Activated CD8-positive, alpha-beta T cell treated with anti-CD3 and anti-CD28 coated beads, Interleukin-2, amount 10 ng/mL, durations not matched to agents 7 days and 5 days (primary cell): ENCODE measurements around the gene USP7. TPM values are rescaled to one million over a fixed set of nuclear protein-coding genes. Genes with fewer than 3 reads are reported as not detected.

ENCODE experiments used
- ATAC-seq: fragments of 150-1000 bp; cut with Tn5 transposase; one replicate; pipeline ENCODE4 v1.10.0; 2021; ENCODE audit warnings: moderate library complexity
- CTCF ChIA-PET: fragments of 350-600 bp; sonication (Branson Sonifier 250); formaldehyde crosslinking; loops from one replicate; lab custom pipeline; 2021; ENCODE audit warnings: antibody characterized with exemption; lab: Charles Lee
- POLR2A ChIA-PET: fragments of 350-600 bp; sonication (Branson Sonifier 250); formaldehyde crosslinking; loops from one replicate; lab custom pipeline; 2021; ENCODE audit warnings: antibody characterized with exemption; lab: Charles Lee
- DNase-seq: peaks from one replicate; pipeline ENCODE4 v3.0.0-alpha.2; 2020
- H3K27ac Mint-ChIP-seq: one replicate; pipeline ENCODE4 v1.8.0; 2021; ENCODE audit warnings: mild to moderate bottlenecking, mixed read lengths
- H3K27me3 Mint-ChIP-seq: one replicate; pipeline ENCODE4 v1.8.0; 2021; ENCODE audit warnings: low read depth, mixed read lengths
- H3K36me3 Mint-ChIP-seq: one replicate; pipeline ENCODE4 v1.8.0; 2021; ENCODE audit warnings: low read depth, mixed read lengths
- H3K4me1 Mint-ChIP-seq: one replicate; pipeline ENCODE4 v1.8.0; 2021; ENCODE audit warnings: low read depth, mixed read lengths
- H3K4me3 Mint-ChIP-seq: one replicate; pipeline ENCODE4 v1.8.0; 2021; ENCODE audit warnings: mild to moderate bottlenecking, mixed read lengths
- H3K9me3 Mint-ChIP-seq: one replicate; pipeline ENCODE4 v1.8.0; 2022; ENCODE audit warnings: mixed read lengths; ENCODE audit not compliant: insufficient read depth
- total RNA-seq, 2 experiments: library from RNA; stranded (reverse); gene quantifications; one replicate each; pipeline ENCODE4 v1.2.3, GENCODE V29; 2021

Gene USP7
- total RNA-seq, 2 experiments from 2014 or later, result 134 to 144 TPM

- Mint-ChIP-seq H3K27ac (no peak overlapping the region), H3K9me3 (no peaks in the 10 kb centered on the region), H3K4me1 (peaks cover 31% of the 10 kb centered on the region), H3K36me3 (peaks cover 76% of the 10 kb centered on the region), H3K27me3 (no peaks in the 10 kb centered on the region), H3K4me3 (no peak overlapping the region)
- CTCF ChIA-PET, result interaction anchor here (2.3 to 4.1 kb wide), 2 partner anchors 29 to 102 kb away, joined by 9 to 30 read pairs; no protein-coding TSS in a partner anchor
- DNase-seq, result no peak
- POLR2A ChIA-PET, result no interaction called here
- ATAC-seq, result no peak
Measured at GRCh38 chr16:8907096-8907495, 56.6 kb downstream of the USP7 start.

DNA sequence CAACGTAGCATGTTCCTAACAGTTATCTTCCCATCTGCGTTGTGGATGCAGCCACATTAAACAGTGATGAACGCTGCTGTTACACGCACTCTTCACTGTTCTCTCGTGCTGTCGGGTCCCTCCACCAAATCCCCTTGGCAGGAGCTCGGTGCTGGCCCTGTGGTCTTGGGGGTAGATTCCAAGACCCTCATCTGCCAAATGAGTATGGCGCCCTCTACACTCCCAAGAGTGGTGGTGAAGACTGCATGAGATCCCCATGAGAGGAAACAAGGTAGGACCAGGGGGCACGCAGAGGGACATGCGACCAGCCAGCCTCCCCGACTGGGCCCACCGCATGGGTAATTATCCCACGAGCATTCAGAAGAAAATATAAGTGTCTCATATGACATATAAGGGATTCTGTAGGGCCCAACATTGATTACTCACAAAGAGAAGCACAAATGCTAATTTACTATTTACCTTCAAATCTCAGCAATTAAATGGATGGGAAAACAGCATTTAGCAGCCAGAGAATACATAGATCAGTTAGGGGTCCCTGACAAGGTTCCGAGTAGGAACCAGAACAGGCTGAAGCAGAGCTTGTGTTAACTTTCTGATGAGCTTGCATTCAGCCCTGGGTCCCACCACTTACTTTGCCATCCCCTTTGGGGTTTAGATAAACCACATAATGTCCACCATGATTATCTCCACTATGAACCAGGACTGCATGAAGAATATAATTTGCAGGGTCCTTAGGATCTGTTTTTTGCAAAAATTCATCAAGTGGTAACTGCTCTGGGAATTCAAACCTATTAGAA lies 57.7 kb downstream of the USP7 start:
- POLR2A ChIA-PET, result no interaction called here
- no peak for ATAC-seq

DNA sequence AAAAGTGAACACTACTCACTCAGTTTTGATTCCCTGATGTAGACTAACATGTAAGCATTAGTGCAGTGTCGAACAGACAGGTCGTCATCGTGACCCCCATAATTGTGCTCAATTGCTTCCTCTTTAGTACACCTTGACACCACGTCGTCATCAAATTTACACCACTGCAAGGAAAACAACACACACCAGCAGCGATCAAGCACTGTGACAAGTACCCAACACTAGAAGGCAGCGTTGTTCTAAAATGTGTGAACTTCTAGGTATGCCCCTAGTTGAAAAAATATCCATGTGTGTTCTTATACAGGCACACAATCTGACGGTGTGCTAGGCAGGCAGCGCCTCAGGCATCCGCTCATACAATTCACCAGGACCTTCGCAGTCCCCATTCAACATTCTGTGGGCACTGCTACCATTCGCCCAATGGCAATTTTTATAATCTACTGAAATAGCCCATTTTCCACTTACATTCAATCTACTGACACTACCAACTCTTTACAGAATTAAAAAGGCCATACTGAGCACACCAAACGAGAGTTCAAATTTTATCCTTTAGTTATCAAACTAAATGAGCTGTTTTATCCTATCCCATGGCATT lies 58.4 kb downstream of the USP7 start:
- Mint-ChIP-seq H3K4me1 (peaks cover 14% of the 10 kb centered on the region), H3K27me3 (no peaks in the 10 kb centered on the region), H3K9me3 (no peaks in the 10 kb centered on the region), H3K27ac (no peak overlapping the region), H3K36me3 (peaks cover 79% of the 10 kb centered on the region), H3K4me3 (no peak overlapping the region)
- ChIA-PET CTCF (interaction anchor here (1.0 to 4.1 kb wide), 3 partner anchors 26 to 104 kb away, joined by 3 to 30 read pairs (median 6); no protein-coding TSS in a partner anchor), POLR2A (no interaction called here)
- peak; percentile 41 for DNase-seq
- ATAC-seq, result peak; percentile 68

More for the DNA sequence above, 57.7 kb downstream of the USP7 start:
- Mint-ChIP-seq H3K27ac (no peak overlapping the region), H3K4me3 (no peak overlapping the region), H3K9me3 (no peaks in the 10 kb centered on the region), H3K27me3 (no peaks in the 10 kb centered on the region), H3K4me1 (peaks cover 20% of the 10 kb centered on the region), H3K36me3 (peaks cover 79% of the 10 kb centered on the region)
- no peak for DNase-seq
- CTCF ChIA-PET, result interaction anchor here (1.0 to 4.1 kb wide), 3 partner anchors 25 to 103 kb away, joined by 3 to 30 read pairs (median 6); no protein-coding TSS in a partner anchor

DNA sequence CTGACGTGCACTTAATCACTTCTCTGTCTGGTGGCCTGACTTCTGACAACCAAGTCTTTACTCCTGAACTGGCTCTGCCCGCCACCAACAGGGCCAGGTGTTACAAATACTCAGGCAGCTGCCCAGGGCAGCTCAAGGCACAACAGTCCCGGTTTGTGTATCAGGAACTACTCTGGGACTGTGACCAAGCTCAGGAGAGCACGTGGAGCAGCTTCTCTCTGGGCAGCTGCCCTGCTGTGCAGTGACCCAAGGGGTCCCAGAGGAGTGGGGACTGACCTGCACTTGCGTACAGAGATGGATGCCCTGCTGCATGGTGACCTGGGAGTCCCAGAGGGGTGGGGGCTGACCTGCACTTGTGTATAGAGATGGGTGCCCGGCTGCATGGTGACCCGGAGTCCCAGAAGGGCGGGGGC lies 59.7 kb downstream of the USP7 start:
- CTCF ChIA-PET, result no interaction called here
- POLR2A ChIA-PET, result no interaction called here
- ATAC-seq (no peak), DNase-seq (no peak)
- H3K36me3 Mint-ChIP-seq, result peaks cover 87% of the 10 kb centered on the region
- H3K4me1 Mint-ChIP-seq, result peaks cover 10% of the 10 kb centered on the region
- no peak overlapping the region for H3K4me3 Mint-ChIP-seq
- H3K27ac Mint-ChIP-seq, result no peak overlapping the region
- no peaks in the 10 kb centered on the region for H3K9me3 Mint-ChIP-seq
- H3K27me3 Mint-ChIP-seq, result no peaks in the 10 kb centered on the region

- DNase-seq (no peak), ATAC-seq (no peak)
- Mint-ChIP-seq H3K27me3 (no peaks in the 10 kb centered on the region), H3K27ac (no peak overlapping the region), H3K4me1 (peaks cover under 1% of the 10 kb centered on the region), H3K9me3 (no peaks in the 10 kb centered on the region), H3K4me3 (no peak overlapping the region), H3K36me3 (peaks cover 89% of the 10 kb centered on the region)
- CTCF ChIA-PET, result interaction anchor here (4.7 kb wide), 1 partner anchor 33 kb away, joined by 17 read pairs; no protein-coding TSS in a partner anchor
- POLR2A ChIA-PET, result no interaction called here
Measured at GRCh38 chr16:8903004-8903403, 60.7 kb downstream of the USP7 start.

DNA sequence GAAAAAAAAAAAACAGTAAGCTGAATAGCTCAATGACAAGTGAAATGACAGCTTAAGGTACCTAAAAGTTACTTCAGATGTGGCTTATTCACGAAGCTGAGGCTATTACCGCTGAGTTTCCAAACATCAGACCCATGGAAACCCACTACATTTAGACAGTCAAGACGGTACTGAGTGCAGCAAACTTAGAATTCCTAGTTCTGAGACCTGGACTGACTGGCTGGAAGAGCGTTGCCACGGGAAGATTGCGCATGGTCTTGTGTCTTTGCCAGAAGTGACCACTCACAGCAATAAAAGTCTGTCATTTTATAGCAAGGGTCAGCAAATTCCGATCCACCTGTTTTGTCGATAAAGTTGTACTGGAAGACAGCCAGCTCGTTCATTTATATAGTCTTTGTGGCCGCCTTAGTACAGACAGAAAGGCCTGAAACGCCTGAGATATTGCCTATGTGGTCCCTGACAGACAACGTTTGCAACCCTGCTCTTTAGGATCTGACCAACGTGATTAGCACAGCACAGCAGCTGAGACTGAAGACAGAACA lies 62.3 kb downstream of the USP7 start:
- Mint-ChIP-seq H3K4me1 (no peaks in the 10 kb centered on the region), H3K27ac (no peak overlapping the region), H3K9me3 (no peaks in the 10 kb centered on the region), H3K4me3 (no peak overlapping the region), H3K36me3 (peaks cover 88% of the 10 kb centered on the region), H3K27me3 (no peaks in the 10 kb centered on the region)
- DNase-seq (no peak), ATAC-seq (no peak)
- ChIA-PET CTCF (interaction anchor here (1.4 to 4.7 kb wide), 4 partner anchors 10 to 107 kb away, joined by 3 to 17 read pairs (median 6); no protein-coding TSS in a partner anchor), POLR2A (interaction anchor here (0.9 kb wide), 1 partner anchor 12 kb away, joined by 3 read pairs; no protein-coding TSS in a partner anchor)

- H3K9me3 Mint-ChIP-seq, result no peaks in the 10 kb centered on the region
- no peaks in the 10 kb centered on the region for H3K4me1 Mint-ChIP-seq
- POLR2A ChIA-PET, result no interaction called here
- H3K36me3 Mint-ChIP-seq, result peaks cover 81% of the 10 kb centered on the region
- H3K4me3 Mint-ChIP-seq, result no peak overlapping the region
- DNase-seq (no peak), ATAC-seq (no peak)
- CTCF ChIA-PET, result interaction anchor here (1.4 to 4.7 kb wide), 4 partner anchors 9 to 108 kb away, joined by 3 to 17 read pairs (median 6); no protein-coding TSS in a partner anchor
- H3K27ac Mint-ChIP-seq, result no peak overlapping the region
- H3K27me3 Mint-ChIP-seq, result no peaks in the 10 kb centered on the region
Measured at GRCh38 chr16:8900343-8900742, 63.4 kb downstream of the USP7 start.

- ChIA-PET CTCF (interaction anchor here (1.4 to 4.7 kb wide), 3 partner anchors 9 to 108 kb away, joined by 3 to 17 read pairs (median 8); no protein-coding TSS in a partner anchor), POLR2A (no interaction called here)
- Mint-ChIP-seq H3K4me3 (no peak overlapping the region), H3K27me3 (no peaks in the 10 kb centered on the region), H3K9me3 (no peaks in the 10 kb centered on the region), H3K36me3 (peaks cover 81% of the 10 kb centered on the region), H3K4me1 (no peaks in the 10 kb centered on the region), H3K27ac (no peak overlapping the region)
- ATAC-seq (no peak), DNase-seq (no peak)
Measured at GRCh38 chr16:8899709-8900317, 63.9 kb downstream of the USP7 start.

GRCh38 chr16:8898660-8899318 lies 64.9 kb downstream of the USP7 start:
- Mint-ChIP-seq H3K36me3 (peaks cover 81% of the 10 kb centered on the region), H3K9me3 (no peaks in the 10 kb centered on the region), H3K27me3 (no peaks in the 10 kb centered on the region), H3K27ac (no peak overlapping the region), H3K4me3 (no peak overlapping the region), H3K4me1 (no peaks in the 10 kb centered on the region)
- POLR2A ChIA-PET, result no interaction called here
- DNase-seq (no peak), ATAC-seq (no peak)
- CTCF ChIA-PET, result interaction anchor here (1.6 to 4.7 kb wide), 3 partner anchors 19 to 110 kb away, joined by 6 to 17 read pairs (median 11); no protein-coding TSS in a partner anchor

DNA sequence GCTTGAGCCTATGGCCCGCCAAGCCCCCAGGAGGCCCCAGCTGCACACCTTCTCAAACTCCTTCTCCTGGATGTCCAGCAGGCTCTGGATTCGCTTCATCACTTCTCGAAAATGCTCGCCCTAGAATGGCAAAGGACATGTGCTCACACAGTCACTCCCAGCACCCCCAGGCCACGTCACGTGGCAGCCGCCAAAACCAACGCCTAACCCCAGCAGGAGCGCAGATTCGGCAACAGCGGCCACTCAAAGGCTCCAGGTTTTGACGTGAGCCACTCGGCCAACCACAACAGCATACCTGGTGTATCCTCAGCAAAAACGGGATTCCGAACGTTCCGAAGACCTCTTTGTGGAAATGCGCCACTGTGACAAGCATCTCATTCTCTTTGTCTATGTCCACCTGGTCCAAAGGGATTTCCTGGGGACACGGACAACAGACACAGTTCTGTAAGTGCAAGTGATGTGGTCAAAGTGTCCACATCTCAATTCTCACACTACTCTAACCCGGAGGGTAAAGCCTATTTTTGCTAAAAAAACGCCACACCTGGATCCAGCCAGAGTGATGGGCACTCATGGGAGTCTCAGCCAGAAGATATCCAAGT lies 68.9 kb downstream of the USP7 start:
- ATAC-seq (no peak), DNase-seq (no peak)
- no peak overlapping the region for H3K27ac Mint-ChIP-seq
- peaks cover 80% of the 10 kb centered on the region for H3K36me3 Mint-ChIP-seq
- no peaks in the 10 kb centered on the region for H3K4me1 Mint-ChIP-seq
- no peaks in the 10 kb centered on the region for H3K27me3 Mint-ChIP-seq
- H3K9me3 Mint-ChIP-seq, result no peaks in the 10 kb centered on the region
- ChIA-PET POLR2A (interaction anchor here (1.1 kb wide), 1 partner anchor 9 kb away, joined by 3 read pairs; no protein-coding TSS in a partner anchor), CTCF (no interaction called here)
- H3K4me3 Mint-ChIP-seq, result no peak overlapping the region
